Measurements from ENCODE around the gene NIPAL3.
A peak's percentile ranks its signal among the peaks of the same experiment; 100 is the strongest.
"Not testable (repeated sequence)": the region's sequence is repeated elsewhere in the genome, so short reads cannot be mapped to it uniquely, and the experiment has no call there.

Gene NIPAL3

GRCh38 chr1:24424207-24424606, 8.6 kb downstream of the NIPAL3 start:
- DNase-seq (ENCODE audit: low read depth), result no peak

GRCh38 chr1:24424990-24425389, 9.4 kb downstream of the NIPAL3 start:
- no peak for DNase-seq (ENCODE audit: low read depth)

- no peak for DNase-seq (ENCODE audit: low read depth)
Observed at GRCh38 chr1:24425441-24425840, 9.8 kb downstream of the NIPAL3 start.

GRCh38 chr1:24425922-24426321, 10.3 kb downstream of the NIPAL3 start:
- no peak for DNase-seq (ENCODE audit: low read depth)

- DNase-seq (ENCODE audit: low read depth), result no peak
Observed at GRCh38 chr1:24426744-24427544, 11.3 kb downstream of the NIPAL3 start.

- no peak for DNase-seq (ENCODE audit: low read depth)
Observed at GRCh38 chr1:24427545-24427862, 11.9 kb downstream of the NIPAL3 start.

GRCh38 chr1:24435782-24436365, 20.3 kb downstream of the NIPAL3 start:
- no peak for DNase-seq (ENCODE audit: low read depth)

GRCh38 chr1:24437631-24438396, 22.2 kb downstream of the NIPAL3 start:
- peak; percentile 30 for DNase-seq (ENCODE audit: low read depth)

GRCh38 chr1:24438423-24438901, 22.9 kb downstream of the NIPAL3 start:
- DNase-seq (ENCODE audit: low read depth), result peak; percentile 80

- DNase-seq (ENCODE audit: low read depth), result no peak
Observed at GRCh38 chr1:24440436-24440835, 24.8 kb downstream of the NIPAL3 start.

GRCh38 chr1:24441480-24441879, 25.9 kb downstream of the NIPAL3 start:
- no peak for DNase-seq (ENCODE audit: low read depth)

- no peak for DNase-seq (ENCODE audit: low read depth)
Observed at GRCh38 chr1:24441996-24442668, 26.5 kb downstream of the NIPAL3 start.

GRCh38 chr1:24442764-24443163, 27.2 kb downstream of the NIPAL3 start:
- peak; percentile 70 for DNase-seq (ENCODE audit: low read depth)

GRCh38 chr1:24443241-24443656, 27.6 kb downstream of the NIPAL3 start:
- DNase-seq (ENCODE audit: low read depth), result peak; percentile 13

- not testable (repeated sequence) for DNase-seq (ENCODE audit: low read depth)
Observed at GRCh38 chr1:24446446-24446845, 30.8 kb downstream of the NIPAL3 start.

GRCh38 chr1:24450316-24450715, 34.7 kb downstream of the NIPAL3 start:
- DNase-seq (ENCODE audit: low read depth), result no peak

- no peak for DNase-seq (ENCODE audit: low read depth)
Observed at GRCh38 chr1:24450857-24451397, 35.3 kb downstream of the NIPAL3 start.

- no peak for DNase-seq (ENCODE audit: low read depth)
Observed at GRCh38 chr1:24451746-24452145, 36.1 kb downstream of the NIPAL3 start.

GRCh38 chr1:24452922-24453485, 37.4 kb downstream of the NIPAL3 start:
- DNase-seq (ENCODE audit: low read depth), result no peak

- no peak for DNase-seq (ENCODE audit: low read depth)
Observed at GRCh38 chr1:24454673-24455072, 39.1 kb downstream of the NIPAL3 start.

GRCh38 chr1:24455272-24455671, 39.7 kb downstream of the NIPAL3 start:
- no peak for DNase-seq (ENCODE audit: low read depth)

GRCh38 chr1:24457866-24458265, 42.3 kb downstream of the NIPAL3 start:
- DNase-seq (ENCODE audit: low read depth), result no peak

Data from fibroblast of gingiva (primary cell).